H1 (cell line): Measurements from ENCODE around the gene MACROH2A1. TPM values are rescaled to one million over a fixed set of nuclear protein-coding genes. Genes with fewer than 3 reads are reported as not detected.

Source experiments
- HDAC6 ChIP-seq: IDR thresholded peaks from one replicate; pipeline ENCODE4 v1.7.1; 2012; ENCODE audit warnings: low read depth, mild to moderate bottlenecking, inconsistent platforms, low read length, moderate library complexity
- KDM5A ChIP-seq: fragments of 200-600 bp; IDR thresholded peaks from 2 replicates; pipeline ENCODE4 v1.7.1; 2012; ENCODE audit warnings: mild to moderate bottlenecking, low read length, inconsistent platforms, mixed read lengths
- SIN3A ChIP-seq, 2 experiments: IDR thresholded peaks in 1 of 2; conservative IDR thresholded peaks in 1 of 2; 2 replicates each; pipeline ENCODE4 v1.6.1; 2011 to 2012; ENCODE audit warnings: low read length in 2 of 2, improper control_type of control experiment in 1 of 2, low read depth in 1 of 2, mild to moderate bottlenecking in 1 of 2
- polyA plus RNA-seq, 7 experiments: library from polyadenylated mRNA; depleted of rRNA in 3 of 7; stranded (reverse) in 5 of 7; unstranded in 2 of 7; fragments of >200 nt in 5 of 7; fragments of 200-250 nt in 2 of 7; gene quantifications; 1 replicate in 5 of 7; 2 replicates in 1 of 7; 4 replicates in 1 of 7; pipeline versions ENCODE4 v1.2.1 to v1.2.3, GENCODE V29; 2011 to 2013; ENCODE audit warnings: missing spikeins in 2 of 7, mixed read lengths in 2 of 7
- total RNA-seq: library from RNA; stranded (reverse); fragmentation: NEBNext Ultra II Directional; extraction: Animal tissue kit (Norgen Biotek cat#: 25700); gene quantifications from 2 replicates; pipeline ENCODE4 v1.2.1, GENCODE V29; 2021

Gene MACROH2A1
- total and polyA plus RNA-seq, 2 of the 8 experiments (the other 6 are each of a cell fraction or from before 2014, with no cell fraction given) = 60.0 to 92.3 TPM

- TF ChIP-seq KDM5A (no peak), SIN3A (conservative IDR thresholded peaks at IDR 0.05 in 1 of 2, IDR thresholded peaks at IDR 0.05 in 1 of 2; ENCODE audit: low read depth in 1 of 2, low read length in 2 of 2) (no peak), HDAC6 (no peak)
Measured at GRCh38 chr5:135405082-135405481, 6.1 kb upstream of the MACROH2A1 start (continued).
